ENCODE data around the gene ABCC1. TPM values are rescaled to one million over a fixed set of nuclear protein-coding genes. Genes with fewer than 3 reads are reported as not detected.

Gene ABCC1
- polyA plus RNA-seq, 3 donors: 1.4 to 23.6 (median 3.0) TPM

DNA sequence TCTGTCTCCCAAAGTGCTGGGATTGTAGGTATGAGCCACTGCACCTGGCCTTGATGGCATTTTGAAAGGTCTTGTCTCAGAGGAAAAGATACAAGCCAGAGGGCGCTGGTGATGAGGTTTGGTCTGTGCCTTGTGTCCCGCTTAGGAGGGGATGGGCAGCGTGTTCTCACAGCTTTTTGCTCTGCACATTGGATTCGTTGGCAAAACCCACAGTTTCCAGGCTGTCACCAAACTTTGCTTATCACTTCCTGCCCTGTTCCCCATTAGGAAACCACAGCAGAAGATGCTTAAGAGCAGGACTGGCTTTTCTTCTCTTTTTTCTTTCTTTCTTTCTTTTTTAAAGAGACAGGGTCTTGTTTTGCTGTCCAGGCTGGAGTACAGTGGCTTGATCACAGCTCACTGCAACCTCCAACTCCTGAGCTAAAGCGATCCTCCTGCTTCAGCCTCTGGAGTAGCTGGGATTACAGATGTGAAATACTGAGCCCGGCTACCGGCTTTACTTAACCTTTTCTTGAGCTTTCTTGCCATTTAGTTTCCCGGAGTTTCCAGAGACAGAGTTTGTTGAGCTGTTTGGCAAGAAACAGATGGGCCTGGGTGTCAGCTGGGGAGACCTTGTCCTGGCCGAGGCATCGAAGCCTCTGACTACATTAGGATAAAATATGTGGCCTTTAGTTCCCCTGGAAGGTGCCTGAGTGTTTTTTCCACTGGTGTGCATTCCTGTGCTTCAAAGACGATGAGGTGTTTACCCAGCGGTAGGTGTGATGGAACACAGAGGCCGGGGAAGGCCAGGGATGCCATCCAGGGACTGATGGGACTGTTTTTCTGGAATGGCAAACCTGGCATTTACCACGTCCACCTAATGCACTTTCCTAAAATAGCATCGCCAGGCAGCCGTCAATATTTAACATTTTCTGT, 112.9 kb downstream of the ABCC1 start:
- Histone ChIP-seq H3K4me2 (replicated peaks; ENCODE audit: extremely low read depth, low read length, poor library complexity, severe bottlenecking) (peak overlapping the region; percentile 40), H3K9me3 (replicated peaks in 1 of 2; ENCODE audit: control insufficient read depth in 1 of 2, insufficient read depth in 1 of 2, low read length in 2 of 2) (no peaks in the 10 kb centered on the region), H3K4me1 (ENCODE audit: control insufficient read depth in 1 of 2, insufficient read depth in 2 of 2, low read length in 2 of 2) (peaks cover 18 to 19% of the 10 kb centered on the region in 2 donors), H3K4me3 (replicated peaks in 1 of 3; ENCODE audit: low read depth in 2 of 3, low read length in 3 of 3) (no peak overlapping the region), H4K20me1 (ENCODE audit: insufficient read depth, low read length) (peaks cover 19% of the 10 kb centered on the region), H3K9ac (ENCODE audit: insufficient read depth, low read length, poor library complexity, severe bottlenecking) (no peak overlapping the region), H3K27me3 (ENCODE audit: control insufficient read depth in 2 of 2, insufficient read depth in 2 of 2, low read length in 2 of 2) (no peaks in the 10 kb centered on the region), H2AFZ (ENCODE audit: insufficient read depth, low read depth, low read length, poor library complexity, severe bottlenecking) (no peak overlapping the region), H3K36me3 (replicated peaks in 1 of 2; ENCODE audit: control insufficient read depth in 1 of 2, insufficient read depth in 2 of 2, low read length in 2 of 2) (peaks cover 29 to 74% of the 10 kb centered on the region in 2 donors), H3K27ac (ENCODE audit: low read depth in 1 of 2, low read length in 2 of 2) (peak overlapping the region in 1 of 2 donors; percentile 9), H3K79me2 (ENCODE audit: insufficient read depth, low read length) (no peaks in the 10 kb centered on the region)
- Mint-ChIP-seq H3K27me3 (ENCODE audit: low read depth in 3 of 3) (peaks cover 0 to 3% (median 0%) of the 10 kb centered on the region in 3 donors), H3K4me3 (peak overlapping the region in 1 of 2 donors; percentile 55), H3K9me3 (no peaks in the 10 kb centered on the region), H3K27ac (peak overlapping the region; percentile 28 to 70 (median 42)), H3K4me1 (peaks cover 23% of the 10 kb centered on the region), H3K36me3 (peaks cover 74 to 85% of the 10 kb centered on the region in 2 donors)
- TF ChIP-seq, protein P1, sequence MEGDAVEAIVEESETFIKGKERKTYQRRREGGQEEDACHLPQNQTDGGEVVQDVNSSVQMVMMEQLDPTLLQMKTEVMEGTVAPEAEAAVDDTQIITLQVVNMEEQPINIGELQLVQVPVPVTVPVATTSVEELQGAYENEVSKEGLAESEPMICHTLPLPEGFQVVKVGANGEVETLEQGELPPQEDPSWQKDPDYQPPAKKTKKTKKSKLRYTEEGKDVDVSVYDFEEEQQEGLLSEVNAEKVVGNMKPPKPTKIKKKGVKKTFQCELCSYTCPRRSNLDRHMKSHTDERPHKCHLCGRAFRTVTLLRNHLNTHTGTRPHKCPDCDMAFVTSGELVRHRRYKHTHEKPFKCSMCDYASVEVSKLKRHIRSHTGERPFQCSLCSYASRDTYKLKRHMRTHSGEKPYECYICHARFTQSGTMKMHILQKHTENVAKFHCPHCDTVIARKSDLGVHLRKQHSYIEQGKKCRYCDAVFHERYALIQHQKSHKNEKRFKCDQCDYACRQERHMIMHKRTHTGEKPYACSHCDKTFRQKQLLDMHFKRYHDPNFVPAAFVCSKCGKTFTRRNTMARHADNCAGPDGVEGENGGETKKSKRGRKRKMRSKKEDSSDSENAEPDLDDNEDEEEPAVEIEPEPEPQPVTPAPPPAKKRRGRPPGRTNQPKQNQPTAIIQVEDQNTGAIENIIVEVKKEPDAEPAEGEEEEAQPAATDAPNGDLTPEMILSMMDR (IDR thresholded peaks at IDR 0.05): no peak
- intact Hi-C loops (cut with micrococcal nuclease): loop anchor here in 1 of 2 donors (5.0 kb wide), 1 partner anchor 65 kb away; no protein-coding TSS in a partner anchor
- DNase-seq: peak in 1 of 3 donors; percentile 33
- WGBS (ENCODE audit: insufficient coverage): 36% methylated on average over 5 of the region's 16 CpGs

DNA sequence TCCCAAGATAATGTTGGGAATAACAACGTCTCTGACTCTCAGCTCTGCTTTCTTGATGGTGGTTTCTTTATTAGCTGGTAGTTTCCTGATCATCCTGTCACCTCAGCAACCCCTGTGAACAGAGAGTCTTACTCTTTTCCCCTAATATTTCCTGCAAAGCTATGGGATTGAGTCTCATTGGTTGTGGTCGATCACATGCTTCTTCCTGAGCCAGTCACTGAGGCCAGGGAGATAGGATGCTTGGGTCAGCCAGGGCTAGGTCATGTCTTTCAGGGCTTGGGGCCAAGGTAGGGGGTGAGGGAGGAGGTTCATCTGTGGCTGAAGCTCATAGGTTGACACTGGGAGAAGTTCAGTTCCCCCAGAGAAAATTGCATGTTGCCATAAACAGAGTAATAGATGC, 114.3 kb downstream of the ABCC1 start:
- H3K4me2 ChIP-seq (replicated peaks; ENCODE audit: extremely low read depth, low read length, poor library complexity, severe bottlenecking): no peak overlapping the region
- peaks cover 18 to 19% of the 10 kb centered on the region in 2 donors for H3K4me1 ChIP-seq (ENCODE audit: control insufficient read depth in 1 of 2, insufficient read depth in 2 of 2, low read length in 2 of 2)
- H3K9ac ChIP-seq (ENCODE audit: insufficient read depth, low read length, poor library complexity, severe bottlenecking): no peak overlapping the region
- intact Hi-C loops (cut with micrococcal nuclease): loop anchor here in 1 of 2 donors (5.0 kb wide), 1 partner anchor 64 kb away; no protein-coding TSS in a partner anchor
- TF ChIP-seq, protein P1 (IDR thresholded peaks at IDR 0.05): no peak
- H3K79me2 ChIP-seq (ENCODE audit: insufficient read depth, low read length): no peaks in the 10 kb centered on the region
- H4K20me1 ChIP-seq (ENCODE audit: insufficient read depth, low read length): peaks cover 19% of the 10 kb centered on the region
- H3K27me3 Mint-ChIP-seq (ENCODE audit: low read depth in 3 of 3): peaks cover 0 to 6% (median 0%) of the 10 kb centered on the region in 3 donors
- H3K36me3 ChIP-seq (replicated peaks in 1 of 2; ENCODE audit: control insufficient read depth in 1 of 2, insufficient read depth in 2 of 2, low read length in 2 of 2): peaks cover 31 to 74% of the 10 kb centered on the region in 2 donors
- peaks cover 75 to 87% of the 10 kb centered on the region in 2 donors for H3K36me3 Mint-ChIP-seq
- H3K4me3 ChIP-seq (replicated peaks in 1 of 3; ENCODE audit: low read depth in 2 of 3, low read length in 3 of 3): no peak overlapping the region
- H3K4me3 Mint-ChIP-seq: no peak overlapping the region
- no peak for DNase-seq
- peaks cover 28% of the 10 kb centered on the region for H3K4me1 Mint-ChIP-seq
- WGBS (ENCODE audit: insufficient coverage): 50% methylated on average over 1 of the region's 2 CpGs
- no peak overlapping the region for H2AFZ ChIP-seq (ENCODE audit: insufficient read depth, low read depth, low read length, poor library complexity, severe bottlenecking)
- H3K9me3 Mint-ChIP-seq: peaks cover 0 to 1% (median 0%) of the 10 kb centered on the region in 7 donors
- H3K27ac ChIP-seq (ENCODE audit: low read depth in 1 of 2, low read length in 2 of 2): no peak overlapping the region
- no peaks in the 10 kb centered on the region for H3K27me3 ChIP-seq (ENCODE audit: control insufficient read depth in 2 of 2, insufficient read depth in 2 of 2, low read length in 2 of 2)
- no peak overlapping the region for H3K27ac Mint-ChIP-seq
- H3K9me3 ChIP-seq (replicated peaks in 1 of 2; ENCODE audit: control insufficient read depth in 1 of 2, insufficient read depth in 1 of 2, low read length in 2 of 2): no peaks in the 10 kb centered on the region
